Measurements from ENCODE around the gene ACBD6.
"Not testable (repeated sequence)": the region's sequence is repeated elsewhere in the genome, so short reads cannot be mapped to it uniquely, and the experiment has no call there.

ACBD6 gene

GRCh38 chr1:180488661-180489060 lies 13.7 kb downstream of the ACBD6 start:
- no peak for DNase-seq

- DNase-seq = no peak
These were observed 16.3 kb downstream of the ACBD6 start for GRCh38 chr1:180486092-180486491.

GRCh38 chr1:180484490-180484889 lies 17.9 kb downstream of the ACBD6 start:
- DNase-seq = no peak

GRCh38 chr1:180482425-180483275 lies 19.7 kb downstream of the ACBD6 start:
- DNase-seq = no peak

GRCh38 chr1:180470031-180470430 lies 32.3 kb downstream of the ACBD6 start:
- no peak for DNase-seq

GRCh38 chr1:180468311-180468710 lies 34.1 kb downstream of the ACBD6 start:
- DNase-seq = no peak

- no peak for DNase-seq
These were observed 40.3 kb downstream of the ACBD6 start for GRCh38 chr1:180462102-180462501.

GRCh38 chr1:180461682-180462081 lies 40.7 kb downstream of the ACBD6 start:
- not testable (repeated sequence) for DNase-seq

- no peak for DNase-seq
These were observed 43.6 kb downstream of the ACBD6 start for GRCh38 chr1:180458807-180459206.

GRCh38 chr1:180456191-180456590 lies 46.2 kb downstream of the ACBD6 start:
- DNase-seq = no peak

GRCh38 chr1:180451504-180451903 lies 50.9 kb downstream of the ACBD6 start:
- DNase-seq = no peak

GRCh38 chr1:180444522-180444921 lies 57.9 kb downstream of the ACBD6 start:
- no peak for DNase-seq

GRCh38 chr1:180440335-180440734 lies 62.0 kb downstream of the ACBD6 start:
- no peak for DNase-seq

- no peak for DNase-seq
These were observed 66.8 kb downstream of the ACBD6 start for GRCh38 chr1:180435566-180435965.

GRCh38 chr1:180433873-180434272 lies 68.5 kb downstream of the ACBD6 start:
- DNase-seq = no peak

GRCh38 chr1:180431683-180432082 lies 70.7 kb downstream of the ACBD6 start:
- no peak for DNase-seq

GRCh38 chr1:180428782-180429695 lies 73.3 kb downstream of the ACBD6 start:
- no peak for DNase-seq

- no peak for DNase-seq
These were observed 76.4 kb downstream of the ACBD6 start for GRCh38 chr1:180425952-180426351.

GRCh38 chr1:180424848-180425457 lies 77.4 kb downstream of the ACBD6 start:
- no peak for DNase-seq

GRCh38 chr1:180421614-180422013 lies 80.8 kb downstream of the ACBD6 start:
- DNase-seq = no peak

- DNase-seq = not testable (repeated sequence)
These were observed 81.2 kb downstream of the ACBD6 start for GRCh38 chr1:180421145-180421544.

- DNase-seq = no peak
These were observed 86.3 kb downstream of the ACBD6 start for GRCh38 chr1:180415985-180416633.

Data from NCI-H510A (cell line).